ENCODE data around the gene U2AF2.

The U2AF2 gene

GRCh38 chr19:55686311-55687050 is 31.6 kb downstream of the U2AF2 start:
- no peak overlapping the region for H3K4me3 ChIP-seq (ENCODE audit: low read depth, low read length)
- TF ChIP-seq CTCF (IDR thresholded peaks at IDR 0.05; ENCODE audit: low read depth, low read length): no peak

- no peak for TF ChIP-seq CTCF (IDR thresholded peaks at IDR 0.05; ENCODE audit: low read depth, low read length)
Measured at GRCh38 chr19:55687281-55688201, 32.7 kb downstream of the U2AF2 start.

GRCh38 chr19:55688422-55689218 is 33.8 kb downstream of the U2AF2 start:
- TF ChIP-seq CTCF (IDR thresholded peaks at IDR 0.05; ENCODE audit: low read depth, low read length): no peak
- no peak overlapping the region for H3K4me3 ChIP-seq (ENCODE audit: low read depth, low read length)

More at GRCh38 chr19:55687281-55688201, 32.7 kb downstream of the U2AF2 start:
- H3K4me3 ChIP-seq (ENCODE audit: low read depth, low read length): no peak overlapping the region

GRCh38 chr19:55689411-55690108 is 34.7 kb downstream of the U2AF2 start:
- H3K4me3 ChIP-seq (ENCODE audit: low read depth, low read length): no peak overlapping the region
- no peak for TF ChIP-seq CTCF (IDR thresholded peaks at IDR 0.05; ENCODE audit: low read depth, low read length)

- no peak for TF ChIP-seq CTCF (IDR thresholded peaks at IDR 0.05; ENCODE audit: low read depth, low read length)
- no peak overlapping the region for H3K4me3 ChIP-seq (ENCODE audit: low read depth, low read length)
Measured at GRCh38 chr19:55690109-55690768, 35.4 kb downstream of the U2AF2 start.

- H3K4me3 ChIP-seq (ENCODE audit: low read depth, low read length): no peak overlapping the region
- no peak for TF ChIP-seq CTCF (IDR thresholded peaks at IDR 0.05; ENCODE audit: low read depth, low read length)
Measured at GRCh38 chr19:55690769-55691545, 36.1 kb downstream of the U2AF2 start.
